ENCODE measurements around the gene RNF7. TPM values are rescaled to one million over a fixed set of nuclear protein-coding genes. Genes with fewer than 3 reads are reported as not detected.

RNF7 gene
- polyA plus RNA-seq, 3 donors, result 92.2 to 206 (median 187) TPM

DNA sequence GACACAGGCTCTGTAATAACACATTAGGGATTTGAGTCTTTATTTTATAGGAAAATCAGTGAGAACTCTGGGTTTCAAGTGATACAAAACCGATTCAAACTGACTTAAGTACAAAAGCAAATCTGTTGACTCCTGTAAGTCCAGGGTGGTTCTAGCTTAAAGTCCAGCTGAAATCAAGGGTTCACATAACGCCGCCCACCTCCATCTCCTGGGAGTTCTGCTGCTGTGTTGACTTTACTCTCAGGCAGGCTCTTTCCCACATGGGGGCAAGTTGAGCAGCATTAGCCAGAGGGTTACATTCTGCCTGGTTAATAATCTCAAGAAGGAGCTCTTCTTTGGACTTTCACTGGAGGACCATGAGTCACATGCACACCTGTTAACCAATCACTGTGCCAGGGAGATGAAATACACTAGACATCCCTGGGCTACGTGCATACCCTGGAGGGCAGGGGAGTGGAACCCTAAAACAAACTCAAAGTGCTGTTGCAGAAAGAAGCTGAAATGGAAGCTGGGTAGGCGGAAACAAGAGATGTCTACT lies 9.7 kb upstream of the RNF7 start:
- Mint-ChIP-seq H3K36me3 (no peaks in the 10 kb centered on the region), H3K9me3 (peaks cover 0 to 4% (median 0%) of the 10 kb centered on the region in 7 donors), H3K27me3 (ENCODE audit: low read depth in 3 of 3) (peaks cover 0 to 2% (median 0%) of the 10 kb centered on the region in 3 donors), H3K4me3 (no peak overlapping the region), H3K4me1 (peaks cover 11% of the 10 kb centered on the region), H3K27ac (peak overlapping the region in 1 of 7 donors; percentile 46)
- H3K9me3 ChIP-seq (replicated peaks in 1 of 2; ENCODE audit: control insufficient read depth in 1 of 2, insufficient read depth in 1 of 2, low read length in 2 of 2), result no peaks in the 10 kb centered on the region
- H3K27me3 ChIP-seq (ENCODE audit: control insufficient read depth in 2 of 2, insufficient read depth in 2 of 2, low read length in 2 of 2), result no peaks in the 10 kb centered on the region
- no peaks in the 10 kb centered on the region for H3K36me3 ChIP-seq (replicated peaks in 1 of 2; ENCODE audit: control insufficient read depth in 1 of 2, insufficient read depth in 2 of 2, low read length in 2 of 2)
- TF ChIP-seq, protein P1, sequence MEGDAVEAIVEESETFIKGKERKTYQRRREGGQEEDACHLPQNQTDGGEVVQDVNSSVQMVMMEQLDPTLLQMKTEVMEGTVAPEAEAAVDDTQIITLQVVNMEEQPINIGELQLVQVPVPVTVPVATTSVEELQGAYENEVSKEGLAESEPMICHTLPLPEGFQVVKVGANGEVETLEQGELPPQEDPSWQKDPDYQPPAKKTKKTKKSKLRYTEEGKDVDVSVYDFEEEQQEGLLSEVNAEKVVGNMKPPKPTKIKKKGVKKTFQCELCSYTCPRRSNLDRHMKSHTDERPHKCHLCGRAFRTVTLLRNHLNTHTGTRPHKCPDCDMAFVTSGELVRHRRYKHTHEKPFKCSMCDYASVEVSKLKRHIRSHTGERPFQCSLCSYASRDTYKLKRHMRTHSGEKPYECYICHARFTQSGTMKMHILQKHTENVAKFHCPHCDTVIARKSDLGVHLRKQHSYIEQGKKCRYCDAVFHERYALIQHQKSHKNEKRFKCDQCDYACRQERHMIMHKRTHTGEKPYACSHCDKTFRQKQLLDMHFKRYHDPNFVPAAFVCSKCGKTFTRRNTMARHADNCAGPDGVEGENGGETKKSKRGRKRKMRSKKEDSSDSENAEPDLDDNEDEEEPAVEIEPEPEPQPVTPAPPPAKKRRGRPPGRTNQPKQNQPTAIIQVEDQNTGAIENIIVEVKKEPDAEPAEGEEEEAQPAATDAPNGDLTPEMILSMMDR (IDR thresholded peaks at IDR 0.05), result no peak
- H3K9ac ChIP-seq (ENCODE audit: insufficient read depth, low read length, poor library complexity, severe bottlenecking), result no peak overlapping the region
- H4K20me1 ChIP-seq (ENCODE audit: insufficient read depth, low read length), result no peaks in the 10 kb centered on the region
- no peak overlapping the region for H3K27ac ChIP-seq (ENCODE audit: low read depth in 1 of 2, low read length in 2 of 2)
- no peaks in the 10 kb centered on the region for H3K4me1 ChIP-seq (ENCODE audit: control insufficient read depth in 1 of 2, insufficient read depth in 2 of 2, low read length in 2 of 2)
- H3K4me3 ChIP-seq (replicated peaks in 1 of 3; ENCODE audit: low read depth in 2 of 3, low read length in 3 of 3), result no peak overlapping the region
- no peak overlapping the region for H2AFZ ChIP-seq (ENCODE audit: insufficient read depth, low read depth, low read length, poor library complexity, severe bottlenecking)
- 94% methylated on average over 2 of the region's 5 CpGs for WGBS (ENCODE audit: insufficient coverage)
- no peak for DNase-seq
- intact Hi-C loops (cut with micrococcal nuclease), result no loop called here
- H3K79me2 ChIP-seq (ENCODE audit: insufficient read depth, low read length), result no peaks in the 10 kb centered on the region
- no peak overlapping the region for H3K4me2 ChIP-seq (replicated peaks; ENCODE audit: extremely low read depth, low read length, poor library complexity, severe bottlenecking)

DNA sequence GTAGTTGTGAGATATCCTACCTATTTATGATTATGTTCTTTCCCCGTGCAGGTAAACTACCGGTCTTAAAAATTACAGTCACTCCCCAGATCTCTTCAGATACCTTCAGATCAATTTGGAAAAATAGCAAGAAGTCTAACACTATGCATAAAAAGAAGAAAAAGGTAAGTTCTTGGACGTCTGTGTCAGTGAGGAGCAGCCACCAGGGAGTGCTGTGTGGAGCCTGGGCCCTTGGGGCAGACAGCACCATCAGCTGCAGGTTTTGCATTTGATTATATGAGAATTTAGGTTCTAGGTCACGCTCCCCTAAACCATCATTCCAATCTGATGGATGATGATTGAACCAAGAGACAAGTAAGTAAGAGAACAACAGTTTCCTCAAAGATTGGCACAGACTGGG lies 8.9 kb upstream of the RNF7 start:
- Histone ChIP-seq H3K27ac (ENCODE audit: low read depth in 1 of 2, low read length in 2 of 2) (no peak overlapping the region), H3K27me3 (ENCODE audit: control insufficient read depth in 2 of 2, insufficient read depth in 2 of 2, low read length in 2 of 2) (no peaks in the 10 kb centered on the region), H3K4me3 (replicated peaks in 1 of 3; ENCODE audit: low read depth in 2 of 3, low read length in 3 of 3) (no peak overlapping the region), H4K20me1 (ENCODE audit: insufficient read depth, low read length) (no peaks in the 10 kb centered on the region), H3K4me2 (replicated peaks; ENCODE audit: extremely low read depth, low read length, poor library complexity, severe bottlenecking) (no peak overlapping the region), H3K36me3 (replicated peaks in 1 of 2; ENCODE audit: control insufficient read depth in 1 of 2, insufficient read depth in 2 of 2, low read length in 2 of 2) (no peaks in the 10 kb centered on the region), H3K79me2 (ENCODE audit: insufficient read depth, low read length) (no peaks in the 10 kb centered on the region), H3K9me3 (replicated peaks in 1 of 2; ENCODE audit: control insufficient read depth in 1 of 2, insufficient read depth in 1 of 2, low read length in 2 of 2) (no peaks in the 10 kb centered on the region), H3K4me1 (ENCODE audit: control insufficient read depth in 1 of 2, insufficient read depth in 2 of 2, low read length in 2 of 2) (no peaks in the 10 kb centered on the region), H3K9ac (ENCODE audit: insufficient read depth, low read length, poor library complexity, severe bottlenecking) (no peak overlapping the region), H2AFZ (ENCODE audit: insufficient read depth, low read depth, low read length, poor library complexity, severe bottlenecking) (no peak overlapping the region)
- H3K27ac Mint-ChIP-seq, result no peak overlapping the region
- no peak overlapping the region for H3K4me3 Mint-ChIP-seq
- DNase-seq, result no peak
- H3K27me3 Mint-ChIP-seq (ENCODE audit: low read depth in 3 of 3), result peaks cover 0 to 2% (median 0%) of the 10 kb centered on the region in 3 donors
- peaks cover 14% of the 10 kb centered on the region for H3K4me1 Mint-ChIP-seq
- H3K9me3 Mint-ChIP-seq, result peaks cover 0 to 4% (median 0%) of the 10 kb centered on the region in 7 donors
- intact Hi-C loops (cut with micrococcal nuclease), result no loop called here
- no peaks in the 10 kb centered on the region for H3K36me3 Mint-ChIP-seq
- 67% methylated on average over 1 of the region's 4 CpGs for WGBS (ENCODE audit: insufficient coverage)
- TF ChIP-seq, protein P1 (IDR thresholded peaks at IDR 0.05), result no peak

Data from CD14-positive monocyte (primary cell).